ENCODE measurements around the gene SLC25A22. TPM values are rescaled to one million over a fixed set of nuclear protein-coding genes. Genes with fewer than 3 reads are reported as not detected.

SLC25A22 gene
- total and polyA plus RNA-seq, 4 experiments from 2014 or later: 9.4 to 24.1 (median 18.7) TPM

- Histone ChIP-seq H3K4me3 (ENCODE audit: low read length in 2 of 2) (no peak overlapping the region), H3K4me1 (ENCODE audit: insufficient read depth, low read length) (peaks cover 13% of the 10 kb centered on the region), H3K27me3 (ENCODE audit: insufficient read depth, low read length) (no peaks in the 10 kb centered on the region), H3K36me3 (ENCODE audit: insufficient read depth, low read length) (no peaks in the 10 kb centered on the region), H3K9me3 (ENCODE audit: control insufficient read depth in 1 of 2, low read length in 2 of 2) (no peaks in the 10 kb centered on the region), H3K27ac (ENCODE audit: low read depth, low read length) (no peak overlapping the region)
- no peak for DNase-seq
- POLR2A ChIA-PET (ENCODE audit: partially characterized antibody): interaction anchor here (0.6 kb wide), 2 partner anchors 17 to 292 kb away, joined by 3 read pairs; no protein-coding TSS in a partner anchor
- no peaks in the 10 kb centered on the region for H3K27me3 Mint-ChIP-seq
- H3K9me3 Mint-ChIP-seq: no peaks in the 10 kb centered on the region
- CTCF ChIA-PET (ENCODE audit: partially characterized antibody): interaction anchor here (1.3 to 1.6 kb wide), 2 partner anchors 14 to 188 kb away, joined by 3 to 4 read pairs; no protein-coding TSS in a partner anchor
- H3K4me1 Mint-ChIP-seq: peaks cover 10 to 11% (median 10%) of the 10 kb centered on the region in 4 donors
- no peak overlapping the region for H3K4me3 Mint-ChIP-seq
- no peaks in the 10 kb centered on the region for H3K36me3 Mint-ChIP-seq
- no peak overlapping the region for H3K27ac Mint-ChIP-seq
- intact Hi-C loops (cut with micrococcal nuclease): no loop called here
These were observed 55.4 kb downstream of the SLC25A22 start for GRCh38 chr11:742571-743201.

GRCh38 chr11:742156-742546, 55.9 kb downstream of the SLC25A22 start:
- CTCF ChIA-PET (ENCODE audit: partially characterized antibody): interaction anchor here (1.3 to 1.6 kb wide), 3 partner anchors 14 to 188 kb away, joined by 3 to 4 read pairs (median 4); no protein-coding TSS in a partner anchor
- H3K36me3 Mint-ChIP-seq: no peaks in the 10 kb centered on the region
- POLR2A ChIA-PET (ENCODE audit: partially characterized antibody): interaction anchor here (0.6 kb wide), 1 partner anchor 292 kb away, joined by 3 read pairs; no protein-coding TSS in a partner anchor

More at GRCh38 chr11:742156-742546, 55.9 kb downstream of the SLC25A22 start:
- Histone ChIP-seq H3K36me3 (ENCODE audit: insufficient read depth, low read length) (no peaks in the 10 kb centered on the region), H3K27ac (ENCODE audit: low read depth, low read length) (no peak overlapping the region), H3K27me3 (ENCODE audit: insufficient read depth, low read length) (no peaks in the 10 kb centered on the region), H3K4me1 (ENCODE audit: insufficient read depth, low read length) (peaks cover 18% of the 10 kb centered on the region), H3K9me3 (ENCODE audit: control insufficient read depth in 1 of 2, low read length in 2 of 2) (no peaks in the 10 kb centered on the region), H3K4me3 (ENCODE audit: low read length in 2 of 2) (no peak overlapping the region)
- DNase-seq: no peak
- intact Hi-C loops (cut with micrococcal nuclease): no loop called here
- H3K27ac Mint-ChIP-seq: no peak overlapping the region
- H3K4me3 Mint-ChIP-seq: no peak overlapping the region
- H3K27me3 Mint-ChIP-seq: no peaks in the 10 kb centered on the region
- no peaks in the 10 kb centered on the region for H3K9me3 Mint-ChIP-seq
- H3K4me1 Mint-ChIP-seq: peaks cover 15 to 16% (median 15%) of the 10 kb centered on the region in 4 donors

Other genes starting within 250 kb of the SLC25A22 start
- 1 to 10 TPM; 7.0 to 8.1 TPM for gene LMNTD2, start 237.5 kb downstream of the SLC25A22 start, total RNA-seq
- gene LMNTD2, start 237.5 kb downstream of the SLC25A22 start, polyA plus RNA-seq: 1 to 10 TPM in 1 of 2 donors, under 1 TPM in 1; 0.94 to 1.3 TPM
- 10 to 100 TPM; 52.7 to 55.2 TPM for gene RASSF7, start 237.3 kb downstream of the SLC25A22 start, total RNA-seq
- gene RASSF7, start 237.3 kb downstream of the SLC25A22 start, polyA plus RNA-seq: 10 to 100 TPM; 38.4 to 43.7 TPM
- 10 to 100 TPM; 49.2 to 54.5 TPM for gene PHRF1, start 221.8 kb downstream of the SLC25A22 start, total RNA-seq
- gene PHRF1, start 221.8 kb downstream of the SLC25A22 start, polyA plus RNA-seq: 10 to 100 TPM in 1 of 2 donors, under 1 TPM in 1; 0.93 to 17.0 TPM
- gene IRF7, start 182.3 kb downstream of the SLC25A22 start, total RNA-seq: 10 to 100 TPM; 67.6 to 76.6 TPM
- gene IRF7, start 182.3 kb downstream of the SLC25A22 start, polyA plus RNA-seq: 10 to 100 TPM; 20.8 to 37.4 TPM
- not detected for gene CDHR5, start 173.3 kb downstream of the SLC25A22 start, total RNA-seq
- gene CDHR5, start 173.3 kb downstream of the SLC25A22 start, polyA plus RNA-seq: not detected
- gene SCT, start 171.1 kb downstream of the SLC25A22 start, total RNA-seq: not detected
- not detected for gene SCT, start 171.1 kb downstream of the SLC25A22 start, polyA plus RNA-seq
- 1 to 10 TPM in 1 of 2 experiments, under 1 TPM in 1; 0.64 to 1.0 TPM for gene DRD4, start 161.0 kb downstream of the SLC25A22 start, total RNA-seq
- gene DRD4, start 161.0 kb downstream of the SLC25A22 start, polyA plus RNA-seq: not detected
- gene DEAF1, start 103.1 kb downstream of the SLC25A22 start, total RNA-seq: 10 to 100 TPM; 41.3 to 44.3 TPM
- gene DEAF1, start 103.1 kb downstream of the SLC25A22 start, polyA plus RNA-seq: 10 to 100 TPM; 34.5 to 50.8 TPM
- gene TMEM80, start 102.5 kb downstream of the SLC25A22 start, total RNA-seq: 10 to 100 TPM; 44.7 to 47.3 TPM
- gene TMEM80, start 102.5 kb downstream of the SLC25A22 start, polyA plus RNA-seq: 10 to 100 TPM; 27.0 to 32.6 TPM
- gene EPS8L2, start 92.0 kb downstream of the SLC25A22 start, total RNA-seq: 10 to 100 TPM; 17.4 to 17.8 TPM
- gene EPS8L2, start 92.0 kb downstream of the SLC25A22 start, polyA plus RNA-seq: 10 to 100 TPM; 15.4 to 19.5 TPM
- gene TALDO1, start 50.8 kb downstream of the SLC25A22 start, total RNA-seq: 10 to 100 TPM; 80.4 to 90.5 TPM
- 100 to 1,000 TPM; 174 to 244 TPM for gene TALDO1, start 50.8 kb downstream of the SLC25A22 start, polyA plus RNA-seq
- 10 to 100 TPM; 51.5 to 64.9 TPM for gene GATD1, start 20.8 kb downstream of the SLC25A22 start, total RNA-seq
- gene GATD1, start 20.8 kb downstream of the SLC25A22 start, polyA plus RNA-seq: 10 to 100 TPM in 1 of 2 donors, 1 to 10 TPM in 1; 4.3 to 15.0 TPM
- gene CEND1, start 8.2 kb downstream of the SLC25A22 start, total RNA-seq: under 1 TPM in 1 of 2 experiments, not detected in 1; 0.19 TPM
- gene CEND1, start 8.2 kb downstream of the SLC25A22 start, polyA plus RNA-seq: not detected
- 10 to 100 TPM; 32.5 to 34.8 TPM for gene PIDD1, start 7.0 kb upstream of the SLC25A22 start, total RNA-seq
- gene PIDD1, start 7.0 kb upstream of the SLC25A22 start, polyA plus RNA-seq: 1 to 10 TPM; 7.0 to 7.8 TPM
- gene RPLP2, start 11.7 kb upstream of the SLC25A22 start, total RNA-seq: 1,000 to 10,000 TPM; 4,870 to 5,155 TPM
- gene RPLP2, start 11.7 kb upstream of the SLC25A22 start, polyA plus RNA-seq: 1,000 to 10,000 TPM; 1,822 to 3,757 TPM
- gene PNPLA2, start 20.6 kb upstream of the SLC25A22 start, total RNA-seq: 100 to 1,000 TPM; 200 to 201 TPM
- 10 to 100 TPM; 12.2 to 35.2 TPM for gene PNPLA2, start 20.6 kb upstream of the SLC25A22 start, polyA plus RNA-seq
- gene CRACR2B, start 29.6 kb upstream of the SLC25A22 start, total RNA-seq: under 1 TPM in 1 of 2 experiments, not detected in 1; 0.55 TPM
- not detected for gene CRACR2B, start 29.6 kb upstream of the SLC25A22 start, polyA plus RNA-seq
- gene CD151, start 34.7 kb upstream of the SLC25A22 start, total RNA-seq: 10 to 100 TPM; 20.7 to 23.4 TPM
- 10 to 100 TPM in 1 of 2 donors, 1 to 10 TPM in 1; 9.7 to 24.8 TPM for gene CD151, start 34.7 kb upstream of the SLC25A22 start, polyA plus RNA-seq
- gene POLR2L, start 44.2 kb upstream of the SLC25A22 start, total RNA-seq: 10 to 100 TPM; 55.8 to 56.2 TPM
- 100 to 1,000 TPM in 1 of 2 donors, 10 to 100 TPM in 1; 83.7 to 108 TPM for gene POLR2L, start 44.2 kb upstream of the SLC25A22 start, polyA plus RNA-seq
- gene TSPAN4, start 44.6 kb upstream of the SLC25A22 start, total RNA-seq: 1 to 10 TPM; 5.3 to 5.8 TPM
- gene TSPAN4, start 44.6 kb upstream of the SLC25A22 start, polyA plus RNA-seq: 1 to 10 TPM; 1.8 to 3.5 TPM
- 10 to 100 TPM; 52.1 to 59.2 TPM for gene CHID1, start 112.5 kb upstream of the SLC25A22 start, total RNA-seq
- 10 to 100 TPM; 46.9 to 82.3 TPM for gene CHID1, start 112.5 kb upstream of the SLC25A22 start, polyA plus RNA-seq
- gene AP2A2, start 127.6 kb upstream of the SLC25A22 start, total RNA-seq: 10 to 100 TPM; 81.7 to 87.4 TPM
- 10 to 100 TPM in 1 of 2 donors, 1 to 10 TPM in 1; 5.1 to 14.1 TPM for gene AP2A2, start 127.6 kb upstream of the SLC25A22 start, polyA plus RNA-seq
- gene MUC6, start 238.4 kb upstream of the SLC25A22 start, total RNA-seq: not detected
- gene MUC6, start 238.4 kb upstream of the SLC25A22 start, polyA plus RNA-seq: under 1 TPM in 1 of 2 donors, not detected in 1; 0.13 TPM

All from CD4-positive, alpha-beta memory T cell (primary cell).